Naive thymus-derived CD4-positive, alpha-beta T cell (primary cell): Measurements from ENCODE around the gene GJC2. TPM values are rescaled to one million over a fixed set of nuclear protein-coding genes. Genes with fewer than 3 reads are reported as not detected.
A peak's percentile ranks its signal among the peaks of the same experiment; 100 is the strongest.

ENCODE experiments used
- ATAC-seq: fragments of 150-1000 bp; cut with Tn5 transposase; 2 replicates; pipeline ENCODE4 v1.10.0; 2021; ENCODE audit warnings: mild to moderate bottlenecking, moderate library complexity
- CTCF ChIA-PET: fragments of 350-600 bp; sonication (Branson Sonifier 250); formaldehyde crosslinking; loops from one replicate; lab custom pipeline; 2021; ENCODE audit warnings: antibody characterized with exemption; lab: Charles Lee
- POLR2A ChIA-PET: fragments of 350-600 bp; sonication (Branson Sonifier 250); formaldehyde crosslinking; loops from one replicate; lab custom pipeline; 2021; ENCODE audit warnings: antibody characterized with exemption, inconsistent platforms; lab: Charles Lee
- DNase-seq, 9 donors: peaks; one replicate each; pipeline versions ENCODE4 v3.0.0 to v3.0.0-alpha.2; 2020 to 2022; ENCODE audit warnings: mixed read lengths in 1 of 9
- H3K27ac ChIP-seq: one replicate; pipeline ENCODE4 v1.7.0; 2013; ENCODE audit warnings: mild to moderate bottlenecking, low read depth, low read length, moderate library complexity
- H3K27me3 ChIP-seq, 2 donors: one replicate each; pipeline ENCODE4 v1.7.0; 2013; ENCODE audit warnings: low read length in 2 of 2, mild to moderate bottlenecking in 2 of 2, moderate library complexity in 2 of 2; ENCODE audit not compliant: control insufficient read depth in 2 of 2, insufficient read depth in 2 of 2
- H3K36me3 ChIP-seq, 3 experiments: 1 replicate in 2 of 3; 2 replicates in 1 of 3; pipeline ENCODE4 v1.7.0; 2013; ENCODE audit warnings: low read length in 3 of 3, mild to moderate bottlenecking in 3 of 3, moderate library complexity in 1 of 3; ENCODE audit not compliant: insufficient read depth in 3 of 3, control insufficient read depth in 2 of 3
- H3K4me1 ChIP-seq, 2 donors: one replicate each; pipeline ENCODE4 v1.7.0; 2013; ENCODE audit warnings: low read length in 2 of 2, mild to moderate bottlenecking in 2 of 2, moderate library complexity in 1 of 2; ENCODE audit not compliant: control insufficient read depth in 2 of 2, insufficient read depth in 2 of 2
- H3K4me3 ChIP-seq: 2 replicates; pipeline ENCODE4 v1.7.0; 2013; ENCODE audit warnings: mild to moderate bottlenecking, low read length
- H3K9me3 ChIP-seq, 3 experiments: 1 replicate in 2 of 3; 2 replicates in 1 of 3; pipeline ENCODE4 v1.7.0; 2013; ENCODE audit warnings: low read length in 3 of 3; ENCODE audit not compliant: control insufficient read depth in 2 of 3
- H3K27ac Mint-ChIP-seq, 9 donors: one replicate each; pipeline ENCODE4 v1.8.0; 2020 to 2022; ENCODE audit warnings: mixed read lengths in 9 of 9, mild to moderate bottlenecking in 8 of 9, moderate library complexity in 5 of 9, inconsistent platforms in 2 of 9
- H3K27me3 Mint-ChIP-seq, 5 donors: one replicate each; pipeline ENCODE4 v1.8.0; 2021 to 2022; ENCODE audit warnings: mixed read lengths in 5 of 5, mild to moderate bottlenecking in 1 of 5
- H3K36me3 Mint-ChIP-seq, 5 donors: one replicate each; pipeline ENCODE4 v1.8.0; 2020 to 2022; ENCODE audit warnings: mixed read lengths in 5 of 5, mild to moderate bottlenecking in 3 of 5, inconsistent platforms in 1 of 5
- H3K4me1 Mint-ChIP-seq, 7 donors: one replicate each; pipeline ENCODE4 v1.8.0; 2020 to 2022; ENCODE audit warnings: mixed read lengths in 7 of 7, mild to moderate bottlenecking in 3 of 7, inconsistent platforms in 1 of 7
- H3K4me3 Mint-ChIP-seq, 10 donors: one replicate each; pipeline ENCODE4 v1.8.0; 2020 to 2022; ENCODE audit warnings: mild to moderate bottlenecking in 10 of 10, mixed read lengths in 10 of 10, moderate library complexity in 6 of 10, inconsistent platforms in 2 of 10
- H3K9me3 Mint-ChIP-seq, 11 donors: one replicate each; pipeline ENCODE4 v1.8.0; 2020 to 2022; ENCODE audit warnings: mixed read lengths in 11 of 11, mild to moderate bottlenecking in 4 of 11, inconsistent platforms in 1 of 11, moderate library complexity in 1 of 11
- intact Hi-C, 2 donors: fragments of 100-400 bp; cut with micrococcal nuclease; formaldehyde crosslinking; loops; one replicate each; pipeline ENCODE4 v1.15.1; 2023
- polyA plus RNA-seq, 2 donors: library from polyadenylated mRNA; unstranded; fragments of 300-500 nt; fragmentation: Illumina TruSeq; gene quantifications; one replicate each; pipeline ENCODE4 v1.2.3, GENCODE V29; 2021
- total RNA-seq, 6 experiments: library from RNA in 5 of 6; stranded (reverse) in 5 of 6; gene quantifications; 1 replicate in 5 of 6; 2 replicates in 1 of 6; pipeline ENCODE4 v1.2.3 and lab custom pipeline; 2021 to 2026

Gene GJC2
- total and polyA plus RNA-seq, 7 experiments from 2014 or later: 0.70 to 3.3 (median 0.94) TPM; not detected in 2

DNA sequence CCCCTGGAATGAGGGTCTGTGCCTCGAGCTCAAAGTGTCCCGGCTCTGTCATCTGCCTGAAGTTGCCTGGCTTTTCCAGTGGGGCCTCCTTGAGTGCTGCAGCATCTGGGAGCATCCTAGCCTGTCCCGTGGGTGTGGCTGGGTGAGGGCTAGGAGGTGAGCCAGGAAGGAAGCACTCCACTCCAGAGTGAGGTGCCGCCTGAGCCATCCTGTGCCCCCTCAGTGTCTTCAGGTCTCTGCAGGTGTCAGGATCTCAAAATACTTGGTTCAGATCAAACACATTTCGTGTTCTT lies 27.4 kb downstream of the GJC2 start:
- no peak for ATAC-seq
- no peaks in the 10 kb centered on the region for H3K9me3 Mint-ChIP-seq
- intact Hi-C loops: no loop called here
- CTCF ChIA-PET: interaction anchor here (1.4 kb wide), 1 partner anchor 46 kb away, joined by 3 read pairs; no protein-coding TSS in a partner anchor
- Histone ChIP-seq H3K4me1 (no peaks in the 10 kb centered on the region), H3K4me3 (no peak overlapping the region), H3K9me3 (no peaks in the 10 kb centered on the region), H3K27me3 (no peaks in the 10 kb centered on the region), H3K36me3 (peaks cover 0 to 30% (median 5%) of the 10 kb centered on the region in 3 experiments), H3K27ac (no peak overlapping the region)
- POLR2A ChIA-PET: no interaction called here
- H3K4me1 Mint-ChIP-seq: peaks cover 0 to 18% (median 4%) of the 10 kb centered on the region in 7 donors
- no peak overlapping the region for H3K27ac Mint-ChIP-seq
- H3K4me3 Mint-ChIP-seq: no peak overlapping the region
- peaks cover 0 to 5% (median 0%) of the 10 kb centered on the region in 5 donors for H3K36me3 Mint-ChIP-seq
- no peaks in the 10 kb centered on the region for H3K27me3 Mint-ChIP-seq
- no peak for DNase-seq

DNA sequence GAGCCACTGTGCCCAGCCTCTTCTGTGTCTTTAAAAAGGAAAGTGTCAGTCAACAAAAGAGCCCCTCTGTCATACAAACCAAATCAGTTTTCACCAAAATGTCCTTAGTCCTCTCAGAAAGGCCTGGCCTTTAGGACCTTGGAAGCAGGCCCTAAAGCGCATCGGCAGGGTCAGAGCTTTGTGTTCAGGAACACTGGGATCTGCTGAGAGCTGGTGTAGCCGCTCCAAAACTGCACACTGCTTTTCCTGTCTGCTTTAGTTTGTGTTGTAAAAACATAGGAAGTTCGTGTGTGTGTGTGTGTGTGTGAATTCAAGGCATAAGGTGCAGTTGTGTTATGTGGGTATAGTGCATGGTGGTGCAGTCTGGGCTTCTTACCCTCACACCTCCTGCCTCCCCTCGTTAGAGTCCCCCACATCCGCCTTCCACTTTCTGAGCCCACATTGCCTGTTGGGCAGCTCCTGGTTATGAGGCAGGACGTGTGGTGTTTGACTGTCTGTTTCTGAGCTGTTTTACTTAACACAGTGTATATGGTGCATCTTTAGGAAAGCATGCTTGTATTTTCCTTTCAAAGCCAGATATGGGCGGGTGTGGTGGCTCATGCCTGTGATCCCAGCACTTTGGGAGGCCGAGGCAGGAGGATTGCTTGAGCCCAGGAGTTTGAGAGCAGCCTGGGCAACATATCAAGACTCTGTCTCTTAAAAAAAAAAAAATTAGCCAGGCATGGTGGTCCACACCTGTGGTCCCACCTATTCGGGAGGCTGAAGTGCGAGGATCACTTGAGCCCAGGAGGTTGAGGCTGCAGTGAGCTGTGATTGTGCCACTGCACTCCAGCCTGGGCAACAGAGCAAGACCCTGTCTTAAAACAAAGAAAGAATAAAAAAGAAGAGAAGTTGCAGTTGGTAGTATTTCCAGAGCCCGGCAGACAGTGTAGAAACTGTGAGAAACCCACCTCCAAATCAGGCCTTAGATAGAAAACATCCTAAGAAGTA lies 28.3 kb downstream of the GJC2 start:
- H3K4me1 Mint-ChIP-seq: peaks cover 0 to 10% (median 0%) of the 10 kb centered on the region in 7 donors
- no peaks in the 10 kb centered on the region for H3K27me3 ChIP-seq
- H3K27ac Mint-ChIP-seq: peak overlapping the region in 3 of 9 donors; percentile 10 to 56 (median 46)
- no peak overlapping the region for H3K4me3 ChIP-seq
- no peak for ATAC-seq
- H3K4me3 Mint-ChIP-seq: no peak overlapping the region
- DNase-seq: no peak
- H3K9me3 Mint-ChIP-seq: no peaks in the 10 kb centered on the region
- H3K9me3 ChIP-seq: no peaks in the 10 kb centered on the region
- intact Hi-C loops: no loop called here
- no peak overlapping the region for H3K27ac ChIP-seq
- H3K36me3 ChIP-seq: peaks cover 0 to 26% (median 5%) of the 10 kb centered on the region in 3 experiments
- POLR2A ChIA-PET: no interaction called here
- peaks cover 0 to 5% (median 0%) of the 10 kb centered on the region in 5 donors for H3K36me3 Mint-ChIP-seq
- no peaks in the 10 kb centered on the region for H3K27me3 Mint-ChIP-seq
- CTCF ChIA-PET: interaction anchor here (1.1 to 1.4 kb wide), 2 partner anchors 11 to 47 kb away, joined by 3 read pairs; no protein-coding TSS in a partner anchor
- H3K4me1 ChIP-seq: no peaks in the 10 kb centered on the region

GRCh38 chr1:228178737-228179684 lies 29.3 kb downstream of the GJC2 start:
- no peaks in the 10 kb centered on the region for H3K27me3 ChIP-seq
- POLR2A ChIA-PET: interaction anchor here (0.7 kb wide), 1 partner anchor 9 kb away, joined by 3 read pairs; no protein-coding TSS in a partner anchor
- H3K4me1 ChIP-seq: no peaks in the 10 kb centered on the region
- H3K4me3 ChIP-seq: no peak overlapping the region
- no peak overlapping the region for H3K27ac ChIP-seq
- ATAC-seq: no peak
- no peaks in the 10 kb centered on the region for H3K9me3 ChIP-seq
- DNase-seq: no peak
- no peaks in the 10 kb centered on the region for H3K9me3 Mint-ChIP-seq
- no peak overlapping the region for H3K4me3 Mint-ChIP-seq
- H3K27ac Mint-ChIP-seq: peak overlapping the region in 3 of 9 donors; percentile 5 to 56 (median 10)
- CTCF ChIA-PET: interaction anchor here (1.1 kb wide), 1 partner anchor 12 kb away, joined by 3 read pairs; no protein-coding TSS in a partner anchor
- intact Hi-C loops: no loop called here
- peaks cover 0 to 26% (median 5%) of the 10 kb centered on the region in 3 experiments for H3K36me3 ChIP-seq
- H3K27me3 Mint-ChIP-seq: no peaks in the 10 kb centered on the region
- peaks cover 0 to 10% (median 0%) of the 10 kb centered on the region in 7 donors for H3K4me1 Mint-ChIP-seq
- H3K36me3 Mint-ChIP-seq: peaks cover 0 to 9% (median 0%) of the 10 kb centered on the region in 5 donors

DNA sequence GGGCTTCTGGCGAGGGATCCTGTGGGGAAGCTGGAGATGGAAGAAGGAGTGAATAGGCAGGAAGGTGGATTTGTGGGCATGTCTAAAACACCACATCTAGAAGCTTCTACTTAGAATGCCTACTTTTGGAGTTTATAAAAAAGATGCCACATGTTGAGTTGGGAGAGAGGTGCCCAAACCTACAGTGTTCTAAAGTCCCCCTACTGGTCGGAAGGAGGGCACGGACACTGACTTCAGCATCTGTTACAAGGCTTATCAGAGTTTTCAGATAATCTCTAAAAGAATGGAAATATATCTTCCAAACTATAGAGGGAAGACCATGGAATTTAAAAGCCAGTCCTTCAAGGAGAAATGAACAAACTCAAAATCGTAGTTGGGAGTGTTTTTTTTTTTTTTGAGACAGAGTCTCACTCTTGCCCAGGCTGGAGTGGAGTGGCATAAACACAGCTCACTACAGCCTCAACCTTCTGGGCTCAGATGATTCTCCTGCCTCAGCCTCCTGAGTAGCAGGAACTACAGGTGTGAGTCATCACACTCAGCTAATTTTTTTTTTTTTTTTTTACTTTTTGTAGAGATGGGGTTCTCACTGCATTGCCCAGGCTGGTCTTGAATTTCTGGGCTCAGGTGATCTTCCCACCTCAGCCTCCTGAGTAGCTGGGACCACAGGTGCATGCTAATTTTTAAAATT lies 30.7 kb downstream of the GJC2 start:
- ATAC-seq: peak; percentile 55
- Histone ChIP-seq H3K27me3 (no peaks in the 10 kb centered on the region), H3K4me1 (peaks cover 0 to 3% of the 10 kb centered on the region in 2 donors), H3K36me3 (peaks cover 0 to 17% (median 0%) of the 10 kb centered on the region in 3 experiments), H3K9me3 (no peaks in the 10 kb centered on the region), H3K27ac (no peak overlapping the region), H3K4me3 (no peak overlapping the region)
- ChIA-PET CTCF (interaction anchor here (0.6 to 0.7 kb wide), 2 partner anchors 23 to 54 kb away, joined by 4 to 6 read pairs; no protein-coding TSS in a partner anchor), POLR2A (no interaction called here)
- no peak for DNase-seq
- Mint-ChIP-seq H3K4me3 (no peak overlapping the region), H3K4me1 (peaks cover 0 to 10% (median 2%) of the 10 kb centered on the region in 7 donors), H3K9me3 (no peaks in the 10 kb centered on the region), H3K36me3 (peaks cover 0 to 9% (median 0%) of the 10 kb centered on the region in 5 donors), H3K27ac (peak overlapping the region in 1 of 9 donors; percentile 43), H3K27me3 (no peaks in the 10 kb centered on the region)
- intact Hi-C loops: loop anchor here in 1 of 2 donors (1.0 kb wide), 1 partner anchor 49 kb away; no protein-coding TSS in a partner anchor

DNA sequence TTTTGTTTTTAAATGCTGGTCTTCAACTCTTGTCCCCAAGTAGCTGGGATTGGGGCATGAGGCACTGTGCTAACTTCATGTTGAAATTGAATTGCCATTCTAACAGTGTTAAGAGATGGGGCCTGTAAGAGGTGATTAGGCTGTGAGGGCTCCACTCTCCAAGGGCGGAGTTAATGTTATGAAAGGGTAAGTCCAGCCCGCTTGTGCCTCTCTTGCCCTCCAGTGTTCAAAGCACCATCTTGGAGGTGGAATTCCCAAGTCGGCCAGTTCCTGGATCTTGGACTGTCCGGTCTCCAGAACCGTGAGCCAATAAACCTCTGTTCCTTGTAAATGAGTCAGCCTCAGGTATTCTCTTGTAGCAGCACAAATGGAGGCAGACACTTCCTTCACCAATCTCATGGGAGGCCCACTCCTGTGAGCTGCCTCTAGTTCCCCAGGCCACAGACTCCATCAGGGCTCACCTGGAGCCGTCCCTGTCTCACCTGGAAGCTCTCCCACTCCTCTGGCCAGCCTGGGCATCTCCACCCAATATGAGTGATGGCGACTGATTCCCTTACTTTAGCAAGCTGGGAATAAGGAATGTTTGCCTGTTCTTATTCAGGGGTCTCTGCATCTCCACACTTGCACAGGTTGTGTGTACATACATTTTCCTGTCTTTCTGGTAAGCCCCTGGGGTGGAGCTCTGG lies 31.4 kb downstream of the GJC2 start:
- H3K36me3 Mint-ChIP-seq: peaks cover 0 to 9% (median 0%) of the 10 kb centered on the region in 5 donors
- H3K9me3 Mint-ChIP-seq: no peaks in the 10 kb centered on the region
- CTCF ChIA-PET: interaction anchor here (0.7 kb wide), 1 partner anchor 55 kb away, joined by 6 read pairs; no protein-coding TSS in a partner anchor
- Histone ChIP-seq H3K9me3 (no peaks in the 10 kb centered on the region), H3K36me3 (peaks cover 0 to 10% (median 0%) of the 10 kb centered on the region in 3 experiments), H3K4me3 (no peak overlapping the region), H3K4me1 (peaks cover 0 to 10% of the 10 kb centered on the region in 2 donors), H3K27me3 (no peaks in the 10 kb centered on the region), H3K27ac (no peak overlapping the region)
- intact Hi-C loops: loop anchor here in 1 of 2 donors (1.0 kb wide), 1 partner anchor 50 kb away; no protein-coding TSS in a partner anchor
- peak overlapping the region in 1 of 9 donors; percentile 19 for H3K27ac Mint-ChIP-seq
- DNase-seq: no peak
- peaks cover 0 to 17% (median 8%) of the 10 kb centered on the region in 7 donors for H3K4me1 Mint-ChIP-seq
- POLR2A ChIA-PET: interaction anchor here (0.9 kb wide), 1 partner anchor 14 kb away, joined by 4 read pairs; no protein-coding TSS in a partner anchor
- H3K4me3 Mint-ChIP-seq: no peak overlapping the region
- H3K27me3 Mint-ChIP-seq: no peaks in the 10 kb centered on the region
- no peak for ATAC-seq
